SKM-1 (cell line): ENCODE results near the gene CRYBB1.

Source experiments
- DNase-seq: peaks from one replicate; lab custom pipeline; 2025; ENCODE audit not compliant: unreplicated experiment; lab: John Stamatoyannopoulos, UW

Gene CRYBB1

DNA sequence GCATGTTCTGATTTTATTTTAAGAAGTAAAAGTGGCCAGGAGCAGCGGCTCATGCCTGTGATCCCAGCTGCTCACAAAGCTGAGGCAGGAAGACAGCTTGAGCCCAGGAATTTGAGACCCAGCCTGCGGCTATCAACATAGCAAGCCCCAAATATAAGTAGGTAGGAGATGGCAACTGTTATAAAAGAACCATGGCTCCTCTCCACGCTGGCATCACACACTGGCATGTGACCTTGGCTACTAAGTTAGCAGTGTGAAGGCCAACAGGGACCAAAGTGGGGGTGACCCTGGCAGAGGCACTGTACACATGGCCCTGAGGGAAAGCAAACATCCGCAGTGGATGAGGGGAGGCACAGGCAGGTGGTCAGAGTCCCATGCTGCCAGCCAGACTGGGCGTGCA, 60.9 kb downstream of the CRYBB1 start:
- DNase-seq: no peak

GRCh38 chr22:26555478-26555877, 62.3 kb downstream of the CRYBB1 start:
- DNase-seq: no peak

GRCh38 chr22:26554956-26555355, 62.9 kb downstream of the CRYBB1 start:
- DNase-seq: no peak

DNA sequence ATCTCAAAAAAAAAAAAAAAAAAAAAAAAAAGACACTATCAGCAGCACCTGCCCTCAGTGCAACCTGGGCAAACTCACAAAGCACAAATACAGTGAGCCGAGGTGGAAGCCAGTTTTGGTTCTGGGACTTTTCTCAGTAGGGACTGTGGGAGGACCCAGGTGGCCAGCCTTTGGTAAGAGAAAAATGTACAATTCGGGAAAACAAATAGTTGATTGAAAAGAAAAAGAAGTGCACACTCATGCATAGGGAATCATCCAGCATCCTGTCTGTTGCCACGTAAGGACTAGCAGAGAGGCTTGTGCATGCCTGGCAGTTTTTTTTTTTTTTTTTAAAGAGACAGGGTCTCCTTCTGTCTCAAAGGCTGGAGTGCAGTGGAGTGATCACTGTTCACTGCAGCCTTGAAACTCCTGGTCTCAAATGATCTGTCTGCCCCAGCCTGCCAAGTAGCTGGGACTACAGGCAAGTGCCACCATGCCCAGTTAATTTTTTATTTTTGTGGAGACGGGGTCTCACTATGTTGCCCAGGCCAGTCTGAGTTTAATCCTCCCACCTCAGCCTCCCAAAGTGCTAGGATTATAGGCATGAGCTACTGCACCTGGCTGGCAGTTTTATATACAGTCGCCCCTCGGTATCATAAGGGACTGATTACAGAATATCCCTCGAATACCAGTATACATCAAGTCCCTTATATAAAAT, 64.6 kb downstream of the CRYBB1 start:
- DNase-seq: no peak

DNA sequence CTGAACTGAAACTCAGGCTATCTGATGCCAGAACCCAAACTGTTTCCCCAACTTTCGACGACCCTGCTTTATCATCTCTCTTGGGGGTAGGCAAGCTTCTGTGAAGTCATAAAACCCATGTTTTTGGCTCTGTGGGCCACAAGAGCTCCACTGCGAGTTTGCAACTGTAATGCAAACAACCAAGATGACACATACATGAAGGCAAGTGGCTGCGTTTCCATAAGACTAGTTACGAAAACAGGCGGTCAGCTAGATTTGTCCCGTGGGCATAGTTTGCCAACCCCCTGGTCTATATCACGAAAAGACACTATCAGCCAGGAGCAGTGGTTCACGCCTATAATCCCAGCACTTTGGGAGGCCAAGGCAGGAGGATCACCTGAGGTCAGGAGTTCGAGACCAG, 65.4 kb downstream of the CRYBB1 start:
- DNase-seq: no peak

DNA sequence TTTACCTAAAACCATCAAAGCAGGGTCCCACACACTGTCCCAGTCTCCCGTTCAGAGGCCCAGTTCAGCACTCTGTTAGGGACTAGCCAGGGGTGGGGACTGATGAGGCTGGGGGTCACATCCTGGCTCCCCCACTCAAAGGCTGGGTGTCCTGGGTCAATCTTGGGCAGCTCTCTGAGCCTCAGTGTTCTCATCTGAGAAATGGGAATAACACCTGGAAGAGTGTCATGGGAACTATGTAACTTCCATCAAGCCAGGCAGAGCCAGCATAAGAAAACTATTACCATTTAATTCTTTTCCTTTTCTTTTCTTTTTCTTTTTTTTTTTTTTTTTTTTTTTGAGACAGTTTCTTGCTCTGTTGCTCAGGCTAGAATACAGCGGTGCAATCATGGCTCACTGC, 66.3 kb downstream of the CRYBB1 start:
- no peak for DNase-seq

DNA sequence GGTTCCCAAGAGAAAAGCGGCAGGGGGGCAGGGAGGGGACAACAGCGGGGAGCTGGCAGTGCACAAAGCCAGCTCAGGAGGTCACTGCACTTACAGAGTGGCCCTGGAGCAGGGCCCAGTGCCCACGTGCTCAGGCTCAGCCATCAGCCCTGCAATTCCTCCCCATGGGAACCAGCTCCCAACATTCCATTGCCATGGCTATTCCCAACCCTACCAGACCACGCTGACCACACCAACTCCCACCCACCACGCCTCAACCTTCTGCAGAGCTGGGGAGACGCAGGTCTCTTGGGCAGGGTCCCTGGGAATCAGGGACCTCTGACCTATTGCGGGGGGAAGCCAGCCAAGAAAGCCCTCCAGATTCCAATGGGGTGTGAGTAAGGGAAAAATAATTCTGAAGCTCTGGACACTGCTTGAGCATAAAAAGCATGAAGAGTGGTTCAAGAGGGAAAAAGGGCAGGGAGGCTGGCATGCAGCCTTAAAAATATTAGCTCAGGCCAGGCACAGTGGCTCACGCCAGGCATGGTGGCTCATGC, 67.3 kb downstream of the CRYBB1 start:
- no peak for DNase-seq

DNA sequence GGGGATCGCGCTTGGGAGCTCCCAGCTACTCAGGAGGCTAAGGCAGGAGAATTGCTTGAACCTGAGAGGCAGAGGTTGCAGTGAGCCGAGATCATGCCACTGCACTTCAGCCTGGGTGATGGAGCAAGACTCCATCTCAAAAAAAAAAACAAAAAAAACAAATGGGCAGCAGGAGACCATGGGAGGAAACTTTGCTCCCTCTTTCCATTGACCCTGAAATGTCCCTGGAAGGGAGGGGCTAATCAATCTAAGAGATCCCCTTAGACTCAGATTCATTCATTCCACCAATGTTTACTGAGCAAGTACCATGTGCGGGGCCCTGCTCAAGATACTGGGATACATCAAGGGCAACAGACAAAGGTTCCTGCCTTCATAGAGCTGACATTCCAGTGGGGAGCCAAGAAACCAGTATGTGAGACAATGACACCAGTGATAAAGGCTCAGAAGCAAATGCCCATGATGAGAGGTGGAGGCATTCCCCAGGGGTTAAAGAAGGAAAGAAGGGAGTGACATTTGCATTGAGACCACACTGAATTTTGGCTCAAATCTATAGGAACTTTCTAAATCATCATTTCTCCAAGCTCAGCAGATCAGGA, 67.8 kb downstream of the CRYBB1 start:
- no peak for DNase-seq
